Limb (tissue), 2 donors: ENCODE measurements around the gene RREB1.

Experiments
- DNase-seq, 2 donors: peaks; one replicate each; pipeline ENCODE4 v3.0.0-alpha.2; 2016; ENCODE audit errors: extremely low spot score in 2 of 2

RREB1 gene

DNA sequence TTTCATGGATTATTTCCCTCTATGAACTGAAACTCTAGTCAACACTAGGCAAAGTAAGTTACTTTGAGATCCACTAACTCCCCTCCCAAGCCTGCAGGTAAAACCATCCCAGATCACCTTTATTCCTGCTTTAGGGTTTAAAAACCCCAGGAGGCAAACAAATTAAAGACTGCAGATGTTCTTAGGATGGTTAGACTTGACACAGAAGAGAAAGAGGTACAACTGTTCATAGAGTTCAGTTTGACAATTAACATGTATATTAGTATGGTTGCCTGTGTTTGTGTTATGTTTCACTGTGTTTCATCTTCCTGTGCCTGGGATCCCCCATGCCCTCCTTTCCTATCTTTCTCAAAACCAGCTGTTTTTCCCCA lies 53.5 kb downstream of the RREB1 start:
- DNase-seq = no peak

DNA sequence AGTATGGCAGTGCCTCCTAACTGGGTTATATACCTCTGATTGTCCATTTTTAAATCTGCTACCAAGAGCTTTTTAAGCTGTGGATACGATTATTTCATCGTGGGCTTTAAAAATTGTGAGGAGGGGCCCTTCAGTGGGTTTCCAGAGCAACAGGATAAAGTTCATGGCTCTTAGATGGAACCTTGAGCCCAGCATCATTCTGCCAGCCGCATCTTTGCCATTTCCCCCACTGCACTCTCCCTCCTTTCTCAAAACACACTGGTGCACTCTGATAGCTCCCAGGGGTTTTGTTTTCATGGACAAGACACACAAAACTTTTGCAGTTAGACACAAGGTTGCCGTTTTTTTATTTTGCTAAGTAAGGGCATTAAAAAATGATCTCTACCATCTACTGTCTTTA lies 54.1 kb downstream of the RREB1 start:
- no peak for DNase-seq

DNA sequence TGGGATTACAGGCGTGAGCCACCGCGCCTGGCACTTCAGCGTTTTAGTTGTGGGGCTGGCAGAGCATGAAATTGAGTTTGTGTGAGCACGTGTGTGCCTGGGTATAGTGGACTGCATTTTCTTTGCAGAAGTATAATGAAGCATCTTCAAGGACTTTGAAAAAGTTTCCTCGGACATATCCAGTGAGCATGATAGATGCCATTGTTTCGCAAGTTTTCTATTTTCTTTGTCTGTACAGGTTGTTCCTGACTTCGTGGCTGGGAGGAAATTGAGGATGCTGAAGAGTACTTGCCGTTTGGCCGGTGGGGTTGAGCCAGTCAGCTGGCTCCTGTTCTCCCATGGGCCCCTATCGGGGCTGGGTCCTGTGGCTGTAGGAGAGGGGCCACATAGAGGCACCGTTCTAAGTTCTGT lies 55.9 kb downstream of the RREB1 start:
- no peak for DNase-seq

DNA sequence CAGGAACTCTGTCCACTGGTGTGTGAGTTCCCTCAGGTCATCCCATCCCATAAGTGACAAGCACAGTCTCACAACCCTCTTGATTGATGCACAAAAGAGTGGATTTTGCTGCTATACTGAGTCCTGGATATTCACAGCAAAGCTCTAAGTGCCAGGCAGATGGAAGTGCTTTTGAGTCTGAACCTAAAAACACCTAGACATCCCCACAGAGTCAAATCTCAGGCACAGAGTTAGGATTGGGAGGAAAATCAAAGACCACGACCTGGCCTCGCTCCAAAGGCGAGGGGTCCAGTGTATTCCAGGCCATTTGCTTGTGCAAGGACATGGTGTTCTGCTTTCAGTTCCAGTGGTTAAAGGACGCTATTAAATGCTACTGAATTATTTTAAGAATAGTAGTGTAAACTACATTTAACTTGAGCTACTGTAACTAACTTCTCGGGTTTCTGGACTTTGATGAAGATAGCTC lies 56.8 kb downstream of the RREB1 start:
- no peak for DNase-seq

DNA sequence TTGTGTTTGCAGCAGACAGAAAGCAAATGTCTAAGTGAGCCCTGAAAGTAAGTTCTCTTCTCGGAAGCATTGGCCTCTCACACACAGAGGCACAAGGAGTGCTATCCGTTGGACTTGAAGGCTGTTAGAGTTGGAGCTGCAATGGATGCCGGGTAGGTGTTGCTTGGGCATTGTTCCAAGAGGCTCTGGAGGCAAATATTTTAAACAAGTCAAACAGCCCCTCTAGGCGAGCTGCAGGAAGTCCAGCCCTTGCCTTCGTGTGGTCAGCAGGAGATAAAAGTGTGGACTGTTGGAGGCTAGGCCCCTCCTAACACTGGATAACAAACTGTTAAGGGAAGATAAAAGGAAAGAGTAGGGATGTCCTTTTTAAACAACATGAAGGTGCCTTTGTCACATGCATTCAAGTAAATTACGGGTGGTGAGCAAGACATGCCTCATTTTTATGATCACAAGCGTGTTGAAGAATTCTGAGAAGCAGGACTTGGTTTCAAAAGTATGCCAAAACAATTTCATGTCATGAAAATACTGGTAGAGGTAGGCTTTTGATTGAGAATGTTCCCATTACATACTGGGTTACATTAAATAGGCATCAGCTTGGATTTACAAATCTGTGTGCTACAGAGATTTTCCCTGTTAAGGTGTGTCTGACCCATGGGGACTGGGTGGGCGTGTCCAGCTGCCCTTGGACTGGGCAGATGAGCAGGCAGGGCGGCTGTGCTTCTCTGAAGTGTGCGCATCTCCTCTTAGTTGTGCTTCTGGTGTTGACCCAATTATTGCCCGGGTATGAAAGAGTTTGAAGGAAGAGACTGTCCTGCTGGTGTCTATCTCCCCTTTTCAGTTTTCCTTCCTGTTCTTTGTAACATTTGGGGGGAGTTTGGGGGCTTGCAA lies 57.5 kb downstream of the RREB1 start:
- DNase-seq = no peak

DNA sequence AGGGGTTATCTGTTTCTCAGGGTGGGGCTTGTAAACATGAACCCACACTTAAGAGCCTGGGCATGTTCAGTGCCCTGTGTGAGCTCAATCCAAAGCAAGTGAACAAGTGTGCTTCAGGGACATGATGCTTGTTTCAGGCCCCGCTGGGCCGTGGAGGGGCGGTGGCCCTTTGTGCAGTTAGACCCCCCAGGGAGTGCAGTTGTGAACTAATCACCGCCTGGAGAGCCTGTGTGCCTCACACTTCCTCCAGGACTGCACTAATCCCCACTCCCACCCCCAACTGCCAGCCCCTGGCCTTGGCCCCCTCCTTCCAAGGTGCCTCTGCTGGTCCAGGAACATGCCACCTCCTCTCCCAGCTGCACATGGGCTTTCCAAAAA lies 58.1 kb downstream of the RREB1 start:
- no peak for DNase-seq

DNA sequence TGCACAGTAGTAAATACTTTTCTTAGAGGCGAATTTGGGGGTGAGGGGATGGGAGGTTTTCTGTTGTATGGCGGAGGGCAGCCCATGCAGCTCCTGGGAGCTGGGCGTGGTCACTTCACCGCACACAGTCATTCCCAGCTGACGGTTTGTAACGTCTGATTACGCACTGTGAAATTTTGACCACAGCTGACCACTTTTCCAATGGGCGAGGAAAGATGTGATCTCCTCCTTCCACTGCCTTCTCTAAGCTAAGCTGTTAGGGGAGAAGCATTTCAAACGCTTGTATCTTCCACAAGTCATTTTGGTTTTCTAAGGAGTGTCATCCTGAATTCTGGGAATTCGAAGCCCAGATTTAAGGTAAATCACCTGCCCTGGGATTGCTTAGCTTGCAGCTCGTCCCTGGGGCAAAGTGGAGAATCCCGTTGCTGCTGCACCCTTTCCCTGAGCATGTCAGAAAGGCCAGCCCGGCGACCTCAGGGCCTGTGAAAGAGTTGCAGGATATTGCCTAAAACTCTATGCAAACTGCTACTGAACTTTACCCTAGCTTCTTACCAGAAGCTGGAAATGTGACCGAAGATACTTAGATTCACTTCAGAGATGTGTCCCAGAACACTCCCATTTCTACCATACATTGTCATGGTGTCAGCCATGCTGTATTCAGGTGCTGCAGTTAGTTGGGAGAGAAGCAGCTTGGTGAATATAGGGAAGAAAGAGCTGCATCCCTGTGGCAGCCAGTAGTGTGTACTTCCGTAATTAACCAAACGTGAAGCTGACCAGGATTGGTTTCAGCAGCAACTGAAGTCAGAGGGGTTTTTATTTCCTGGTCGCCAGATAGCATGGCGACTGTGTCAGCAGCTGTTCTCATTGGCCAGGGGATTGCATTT lies 58.9 kb downstream of the RREB1 start:
- DNase-seq = no peak

DNA sequence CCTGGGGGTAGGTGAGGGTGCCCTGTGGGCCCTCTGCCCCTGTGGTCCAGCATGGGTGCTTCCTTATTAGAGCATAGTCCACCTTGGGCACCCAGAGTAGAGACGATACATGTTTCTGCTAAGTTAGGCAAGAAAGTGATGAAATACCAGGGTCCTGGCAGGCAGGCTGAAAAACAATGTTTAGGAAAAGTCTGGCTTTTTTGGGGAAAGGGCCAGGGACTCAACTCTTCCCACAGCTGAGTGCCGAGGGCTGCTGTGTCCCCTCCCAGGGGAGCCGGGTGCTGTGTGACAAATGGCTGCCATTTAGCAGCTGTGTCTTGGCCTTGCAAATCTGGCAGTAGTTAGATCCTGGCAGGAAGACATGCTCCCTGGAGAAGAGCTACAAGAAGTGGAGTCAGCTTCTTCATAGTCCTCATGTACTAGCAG lies 61.5 kb downstream of the RREB1 start:
- no peak for DNase-seq

DNA sequence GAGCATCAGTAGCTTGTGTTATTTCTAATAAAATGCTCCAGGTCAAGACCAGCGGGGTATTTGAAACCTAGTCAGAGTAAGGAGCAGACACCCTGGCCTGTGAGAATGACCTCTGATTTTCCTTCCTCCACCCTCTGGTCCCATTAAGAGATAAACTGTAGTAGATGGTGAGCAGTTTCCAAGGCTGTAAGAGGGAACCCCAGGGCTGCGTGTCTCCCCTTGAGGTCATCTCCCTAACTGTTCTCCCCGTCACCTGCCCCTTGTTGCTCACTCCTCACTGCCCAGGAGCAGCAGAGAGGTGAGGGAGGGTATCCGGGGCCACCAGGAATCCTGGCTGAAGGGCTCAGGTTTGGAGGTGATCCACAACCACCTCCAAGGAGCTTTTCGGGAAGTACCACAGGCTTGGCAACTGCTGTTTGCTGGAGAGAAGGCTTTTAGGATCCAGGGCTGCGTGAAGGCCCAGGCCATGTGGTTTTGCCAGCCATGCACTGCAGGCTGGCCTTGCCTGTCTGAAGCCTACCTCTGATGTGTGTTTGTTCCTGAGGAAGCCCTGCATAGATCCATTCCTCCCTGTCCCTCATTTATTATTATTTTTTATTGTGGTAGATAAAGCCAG lies 62.5 kb downstream of the RREB1 start:
- no peak for DNase-seq

DNA sequence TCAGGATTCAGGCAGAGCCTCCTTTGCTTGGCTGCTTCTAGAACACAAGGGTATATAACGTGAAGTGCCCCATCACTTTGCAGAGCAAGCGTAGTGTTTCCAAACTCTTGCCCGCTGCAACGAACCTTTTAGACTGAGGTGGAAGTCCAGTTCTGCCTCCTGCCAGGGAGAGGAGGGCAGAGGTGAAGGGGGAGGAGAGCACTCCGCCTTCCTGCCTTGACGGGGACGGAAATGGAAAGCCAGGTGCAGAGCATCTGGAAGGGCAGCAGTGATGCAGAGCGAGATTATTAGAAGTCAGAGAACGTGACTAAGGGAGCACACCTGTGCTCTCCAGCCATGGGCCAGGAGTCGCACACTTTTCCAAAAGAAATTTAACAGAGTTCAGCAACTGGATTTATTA lies 63.4 kb downstream of the RREB1 start:
- no peak for DNase-seq

DNA sequence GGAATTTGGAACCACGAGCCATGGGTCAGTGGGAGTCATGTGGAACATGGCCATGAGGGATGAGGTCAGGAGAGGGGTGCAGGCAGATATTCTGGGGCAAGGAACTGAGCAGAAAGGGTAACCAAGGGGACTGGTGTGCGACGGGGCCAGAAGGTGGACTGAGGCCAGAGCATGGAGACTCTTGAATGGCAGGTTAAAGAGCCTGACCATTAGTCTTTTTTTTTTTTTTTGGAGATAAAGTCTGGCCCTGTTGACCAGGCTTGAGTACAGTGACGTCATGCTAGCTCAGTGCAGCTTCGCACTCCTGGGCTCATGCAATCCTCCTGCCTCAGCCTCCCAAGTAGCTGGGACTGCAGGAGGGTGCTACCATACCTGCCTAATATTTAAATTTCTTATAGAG lies 64.0 kb downstream of the RREB1 start:
- DNase-seq = no peak

DNA sequence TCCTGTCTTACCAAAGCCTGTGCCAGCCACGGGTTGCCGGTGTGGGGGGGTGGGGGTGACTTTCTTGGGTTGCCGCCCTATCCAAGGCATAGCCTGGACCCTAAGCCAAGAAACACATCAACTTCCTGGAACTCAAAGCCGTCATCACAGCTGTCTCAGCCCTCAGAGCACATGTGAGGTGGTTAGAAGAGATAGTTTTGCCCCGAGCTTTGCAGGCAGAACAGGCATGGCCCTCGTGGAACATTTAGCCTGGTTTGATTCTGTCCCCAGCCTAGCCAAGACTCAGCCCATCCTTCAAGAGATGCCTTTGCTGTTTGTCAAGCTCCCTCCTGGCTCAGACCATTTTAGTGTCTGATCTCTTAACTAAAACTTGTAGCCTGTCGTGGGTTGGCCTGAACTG lies 64.9 kb downstream of the RREB1 start:
- DNase-seq = no peak

DNA sequence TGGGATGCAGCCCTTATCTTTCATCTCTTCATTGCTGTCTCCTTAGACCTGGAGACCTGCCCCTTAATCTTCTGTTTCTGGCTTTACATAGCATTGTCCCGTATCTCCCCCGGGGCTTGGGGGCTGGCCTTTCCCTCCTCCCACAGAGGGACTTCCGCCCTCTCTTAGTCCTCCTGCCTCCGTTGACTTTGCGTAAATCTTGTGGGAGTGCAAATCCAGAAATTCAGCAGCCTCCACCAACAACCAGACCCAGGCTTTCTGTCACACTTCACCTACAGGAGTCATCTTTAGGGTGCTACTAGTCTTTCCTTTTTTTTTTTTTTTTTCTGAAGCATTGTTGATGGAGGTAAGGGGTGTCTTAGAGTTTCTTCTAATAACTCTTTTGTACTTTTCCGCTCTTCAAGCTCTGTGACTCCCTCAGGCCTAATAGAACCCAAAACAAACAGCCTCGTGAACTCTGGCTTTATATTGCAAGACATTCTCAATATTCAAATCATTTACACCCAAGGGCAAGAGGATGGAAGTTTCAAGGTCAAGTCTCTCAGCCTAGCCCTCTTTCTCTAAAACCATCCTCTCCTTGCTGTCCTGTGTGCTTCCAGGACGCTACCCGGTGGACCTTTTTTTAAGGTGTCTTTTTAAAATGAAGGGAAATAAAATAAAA lies 66.2 kb downstream of the RREB1 start:
- DNase-seq = no peak

DNA sequence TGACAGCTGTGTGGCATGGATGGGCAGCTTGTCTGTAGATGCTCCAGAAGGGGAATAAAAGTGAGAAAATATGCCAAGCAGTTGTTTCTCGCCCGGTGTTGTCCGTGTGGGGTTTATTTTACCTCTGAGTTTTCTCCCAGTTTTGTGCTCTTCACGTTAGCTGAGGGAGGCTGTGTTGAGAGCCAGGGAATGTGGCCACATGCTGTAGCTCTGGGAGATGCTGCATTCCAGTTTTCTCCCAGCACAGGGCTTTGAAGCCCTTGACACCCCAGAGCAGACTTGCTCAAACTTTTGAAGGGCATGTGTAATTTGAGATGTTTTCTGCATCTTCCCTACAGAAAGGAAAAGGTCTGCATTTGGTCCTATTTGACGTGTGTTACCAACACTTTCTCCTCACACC lies 67.7 kb downstream of the RREB1 start:
- no peak for DNase-seq

DNA sequence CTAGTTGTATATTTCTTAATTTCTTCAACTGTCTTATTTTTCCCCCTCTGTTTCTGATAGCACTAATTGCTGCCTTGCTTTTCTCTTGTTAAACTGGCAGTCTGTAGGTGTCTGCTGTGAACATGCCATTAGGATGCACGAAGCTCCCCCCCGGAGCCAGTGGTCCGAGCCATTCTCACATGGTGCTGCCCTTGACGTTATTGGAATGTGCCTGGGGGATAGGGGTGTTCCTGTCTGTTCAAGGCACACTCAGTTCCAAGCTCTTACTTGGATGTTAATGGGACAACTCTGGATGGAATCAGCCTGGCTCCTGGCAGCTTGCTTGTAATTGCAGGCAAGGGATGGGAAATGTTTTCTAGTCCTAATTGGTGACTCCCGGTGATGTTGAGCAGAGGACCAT lies 68.4 kb downstream of the RREB1 start:
- no peak for DNase-seq

DNA sequence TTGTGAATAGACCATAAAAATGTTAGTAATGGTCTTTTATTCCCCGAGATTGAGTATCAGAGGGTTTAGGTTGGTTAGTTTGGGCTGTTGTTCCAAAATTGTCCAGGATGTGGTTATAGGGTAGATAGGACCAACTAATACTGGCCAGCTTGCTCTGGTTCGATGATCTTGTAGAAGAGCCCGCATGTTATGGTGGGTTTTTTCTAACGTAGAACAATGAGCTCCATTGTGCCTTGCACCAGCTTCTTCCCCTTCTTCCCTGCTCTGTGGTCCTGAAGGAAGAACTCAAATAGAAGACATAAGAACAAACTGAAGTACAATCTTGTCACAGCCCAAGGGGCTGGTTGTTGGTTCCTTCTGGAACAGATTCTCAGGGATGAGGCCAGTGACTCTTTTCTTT lies 70.5 kb downstream of the RREB1 start:
- DNase-seq = no peak

DNA sequence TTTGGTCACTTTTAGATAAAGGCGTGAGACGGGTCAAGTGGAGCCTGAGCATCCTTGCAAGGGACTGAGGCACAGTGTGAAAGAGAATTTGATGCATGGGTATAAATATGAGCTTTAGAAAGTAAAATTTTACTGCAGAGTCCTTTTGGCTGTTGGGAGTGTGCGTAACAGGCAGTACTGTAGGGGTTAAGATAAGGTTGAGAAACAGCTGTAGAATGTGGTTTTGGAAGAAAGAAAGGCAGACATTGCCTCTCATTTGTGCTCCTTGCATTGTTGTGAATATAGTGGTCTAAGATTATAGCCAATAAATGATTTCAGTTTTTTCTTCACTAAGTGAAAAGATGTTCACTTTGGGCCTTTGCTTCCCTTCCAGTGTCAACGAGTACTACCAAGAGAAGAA lies 73.0 kb downstream of the RREB1 start:
- DNase-seq = no peak

DNA sequence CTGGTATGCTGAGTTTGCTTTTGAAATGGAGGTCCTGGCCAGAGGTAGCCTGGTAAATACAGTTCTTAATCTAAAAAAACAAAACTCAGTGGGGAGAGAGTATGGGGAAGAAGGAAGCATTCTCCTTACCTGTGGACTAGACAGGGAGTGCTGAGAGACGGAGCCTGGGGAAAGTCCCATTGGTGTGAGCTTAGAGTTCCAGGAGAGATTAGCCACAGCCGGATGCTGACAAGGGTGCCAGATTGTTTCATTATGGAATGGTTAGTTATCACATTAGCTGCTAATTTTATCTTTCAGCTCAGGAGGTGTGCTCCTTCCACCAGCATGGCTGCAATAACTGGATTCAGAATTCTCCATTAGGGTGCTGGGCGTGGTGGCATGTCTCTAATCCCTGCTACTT lies 75.9 kb downstream of the RREB1 start:
- DNase-seq = no peak

DNA sequence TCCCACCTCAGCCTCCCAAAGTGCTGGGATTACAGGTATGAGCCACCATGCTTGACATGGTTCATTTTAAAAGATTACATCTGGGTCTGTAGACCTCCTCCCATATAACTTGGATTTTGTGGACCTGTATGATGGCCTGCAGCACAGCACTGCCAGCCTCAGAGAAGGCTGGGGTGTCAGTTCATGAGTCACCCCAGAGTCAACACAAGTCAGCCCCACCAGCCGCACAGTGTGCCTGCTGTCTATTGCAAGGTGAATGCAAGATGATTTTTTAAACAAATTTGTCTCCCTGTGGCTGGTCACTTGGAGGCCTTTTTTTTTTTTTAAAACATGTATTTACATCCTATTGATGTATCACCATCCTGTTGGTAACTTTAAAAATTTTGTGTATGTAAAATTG lies 76.7 kb downstream of the RREB1 start:
- no peak for DNase-seq

DNA sequence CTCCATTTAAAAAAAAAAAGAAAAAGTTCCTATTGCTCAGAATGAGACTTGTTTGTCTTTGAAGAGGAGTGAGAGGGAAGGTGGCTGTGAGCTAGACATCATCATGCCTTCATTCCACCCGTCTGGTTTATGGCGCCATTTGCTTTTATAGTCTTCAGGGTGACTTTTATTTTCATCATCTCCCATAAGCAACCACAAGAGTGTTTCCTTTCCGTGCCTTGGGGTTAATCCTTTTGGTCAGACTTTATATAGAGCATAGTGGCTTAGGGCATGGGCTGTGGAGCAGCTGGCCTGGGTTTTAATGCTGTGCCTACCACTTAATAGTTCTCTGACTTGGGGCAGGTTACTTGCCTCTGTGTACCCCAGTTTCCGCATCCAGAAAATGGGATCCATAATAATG lies 77.8 kb downstream of the RREB1 start:
- DNase-seq = no peak

DNA sequence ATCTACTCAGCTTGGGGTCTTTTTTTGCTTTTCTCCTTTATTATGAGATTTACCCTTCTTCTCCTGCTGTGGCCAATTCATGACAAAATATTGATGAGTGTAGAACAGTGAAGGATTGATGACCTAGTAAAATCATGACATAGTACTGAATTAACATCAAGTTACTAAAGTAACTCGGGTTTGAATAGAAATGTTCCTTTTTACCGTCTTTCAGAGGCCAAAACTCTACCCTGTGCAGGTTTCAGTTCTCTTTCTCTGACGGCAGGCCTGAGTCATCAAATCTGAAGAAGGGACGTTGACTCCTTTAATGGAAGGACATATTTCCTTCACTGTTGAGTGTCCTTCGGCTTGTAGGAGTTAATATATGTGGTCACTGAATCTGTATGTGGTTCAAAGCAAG lies 80.7 kb downstream of the RREB1 start:
- DNase-seq = no peak
